Body of pancreas (tissue), 4 donors: ENCODE results near the gene BBIP1.

Source experiments
- POLR2A ChIP-seq, 3 donors: fragments of 450-650 bp; IDR thresholded peaks; one replicate each; pipeline ENCODE4 v1.6.1; 2016; ENCODE audit warnings: antibody characterized with exemption in 3 of 3, mild to moderate bottlenecking in 2 of 3
- TF ChIP-seq, protein P1 (sequence below), 7 experiments: fragments of 450-650 bp in 4 of 7; fragments of 200-600 bp in 3 of 7; sonication (generic) in 3 of 7; IDR thresholded peaks; one replicate each; pipeline ENCODE4 v1.5.1; 2016 to 2019; ENCODE audit warnings: antibody characterized with exemption in 7 of 7

DNA sequence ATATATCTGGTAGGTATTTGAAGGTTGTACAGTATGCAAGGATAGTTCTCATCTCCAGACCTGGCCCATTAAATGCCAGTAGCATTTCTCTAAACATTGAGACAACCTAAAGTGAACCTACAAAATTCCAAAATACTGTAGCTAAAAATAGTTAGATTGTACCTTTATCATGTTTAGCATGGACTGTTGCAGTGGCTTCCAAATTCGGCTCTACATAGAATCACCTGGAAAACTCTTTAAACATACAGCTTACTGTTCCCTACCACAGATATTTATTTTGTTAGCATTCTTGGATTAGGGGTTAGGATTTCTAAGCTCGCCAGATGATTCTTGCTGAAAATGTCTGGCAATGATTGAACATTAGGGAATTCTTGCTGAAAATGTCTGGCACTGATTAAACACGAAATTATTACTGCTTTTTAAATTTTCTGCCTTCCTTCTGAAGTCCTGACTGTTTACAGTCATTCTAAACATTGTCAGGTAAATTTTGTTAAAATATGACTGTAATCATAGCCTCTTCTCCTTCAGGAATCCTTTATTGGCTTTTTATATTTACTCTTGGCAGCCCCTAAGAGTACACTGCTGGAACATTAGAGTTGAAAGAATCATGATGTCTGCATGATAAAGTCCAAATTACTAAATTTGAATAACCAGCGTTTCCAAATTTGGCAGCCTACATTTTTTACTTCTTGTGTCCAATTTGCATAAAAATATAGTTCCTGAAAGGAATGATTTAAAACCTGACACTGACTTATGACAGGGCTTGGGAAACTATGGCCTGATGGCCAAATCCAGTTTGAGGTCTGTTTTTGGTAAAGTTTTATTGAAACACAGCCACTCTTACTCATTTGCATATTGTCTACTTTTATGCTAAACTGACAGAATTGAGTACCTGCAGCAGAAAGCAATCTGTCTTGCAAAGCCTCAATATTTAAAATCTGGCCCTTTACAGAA, 40.7 kb upstream of the BBIP1 start:
- TF ChIP-seq, protein P1, sequence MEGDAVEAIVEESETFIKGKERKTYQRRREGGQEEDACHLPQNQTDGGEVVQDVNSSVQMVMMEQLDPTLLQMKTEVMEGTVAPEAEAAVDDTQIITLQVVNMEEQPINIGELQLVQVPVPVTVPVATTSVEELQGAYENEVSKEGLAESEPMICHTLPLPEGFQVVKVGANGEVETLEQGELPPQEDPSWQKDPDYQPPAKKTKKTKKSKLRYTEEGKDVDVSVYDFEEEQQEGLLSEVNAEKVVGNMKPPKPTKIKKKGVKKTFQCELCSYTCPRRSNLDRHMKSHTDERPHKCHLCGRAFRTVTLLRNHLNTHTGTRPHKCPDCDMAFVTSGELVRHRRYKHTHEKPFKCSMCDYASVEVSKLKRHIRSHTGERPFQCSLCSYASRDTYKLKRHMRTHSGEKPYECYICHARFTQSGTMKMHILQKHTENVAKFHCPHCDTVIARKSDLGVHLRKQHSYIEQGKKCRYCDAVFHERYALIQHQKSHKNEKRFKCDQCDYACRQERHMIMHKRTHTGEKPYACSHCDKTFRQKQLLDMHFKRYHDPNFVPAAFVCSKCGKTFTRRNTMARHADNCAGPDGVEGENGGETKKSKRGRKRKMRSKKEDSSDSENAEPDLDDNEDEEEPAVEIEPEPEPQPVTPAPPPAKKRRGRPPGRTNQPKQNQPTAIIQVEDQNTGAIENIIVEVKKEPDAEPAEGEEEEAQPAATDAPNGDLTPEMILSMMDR (IDR thresholded peaks at IDR 0.05), result no peak
- TF ChIP-seq POLR2A (IDR thresholded peaks at IDR 0.05), result no peak
